IPS-NIHi11 (cell line): Measurements from ENCODE around the gene SECTM1.
"Not testable (repeated sequence)": the region's sequence is repeated elsewhere in the genome, so short reads cannot be mapped to it uniquely, and the experiment has no call there.

Experiments
- DNase-seq: peaks from one replicate; pipeline ENCODE4 v3.0.0; 2012; ENCODE audit warnings: mixed read lengths, low spot score

SECTM1 gene

DNA sequence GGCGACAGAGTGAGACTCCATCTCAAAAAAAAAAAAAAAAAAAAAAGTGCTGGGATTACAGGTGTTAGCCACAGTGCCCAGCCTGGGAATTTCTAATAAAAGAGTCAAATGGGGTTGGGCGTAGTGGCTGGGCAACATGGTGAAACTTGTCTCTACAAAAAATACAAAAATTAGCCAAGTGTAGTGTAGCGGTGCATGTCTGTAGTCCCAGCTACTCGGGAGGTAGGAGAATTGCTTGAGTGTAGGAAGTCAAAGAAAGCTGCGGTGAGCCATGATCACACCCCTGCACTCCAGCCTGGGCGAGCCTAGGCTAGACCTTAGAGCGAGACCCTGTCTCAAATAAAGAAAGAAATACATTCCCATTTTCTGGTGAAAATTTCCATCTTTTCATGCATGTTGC lies 35.6 kb upstream of the SECTM1 start:
- no peak for DNase-seq

DNA sequence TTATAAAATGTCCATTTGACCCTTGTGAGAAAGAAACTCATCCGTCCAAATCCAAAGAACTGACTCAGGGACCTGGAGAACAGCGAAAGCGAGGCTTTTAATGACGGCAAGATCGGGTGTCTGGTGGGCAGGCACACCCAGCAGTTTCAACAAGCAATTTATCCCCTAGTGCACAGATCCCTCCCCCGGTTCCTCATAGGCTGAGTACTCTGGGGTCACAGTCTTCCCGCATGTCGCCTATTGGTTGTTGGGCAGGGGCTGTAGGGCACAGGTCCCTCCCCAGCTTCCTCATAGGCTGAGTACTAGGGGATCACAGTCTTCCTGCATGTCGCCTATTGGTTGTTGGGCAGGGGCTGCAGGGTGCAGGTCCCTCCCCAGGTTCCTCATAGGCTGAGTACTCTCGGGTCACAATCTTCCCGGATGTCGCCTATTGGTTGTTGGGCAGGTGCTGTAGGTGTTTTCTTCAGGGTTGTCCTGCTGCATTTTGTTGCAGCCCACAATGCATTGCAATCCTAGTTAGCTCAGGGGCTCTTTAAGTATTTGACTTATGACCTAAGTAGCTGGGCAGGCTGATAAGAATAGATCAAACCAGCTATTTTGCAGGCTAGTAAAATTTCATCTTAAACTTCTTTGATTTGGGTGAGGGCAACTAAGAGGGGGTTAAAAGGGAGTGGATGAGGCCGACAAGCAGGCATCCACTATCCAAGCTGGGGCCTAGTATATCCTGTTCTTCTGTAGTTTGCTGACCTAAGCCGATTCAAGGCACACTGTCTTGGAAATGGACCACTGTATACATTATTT lies 34.4 kb upstream of the SECTM1 start:
- no peak for DNase-seq

DNA sequence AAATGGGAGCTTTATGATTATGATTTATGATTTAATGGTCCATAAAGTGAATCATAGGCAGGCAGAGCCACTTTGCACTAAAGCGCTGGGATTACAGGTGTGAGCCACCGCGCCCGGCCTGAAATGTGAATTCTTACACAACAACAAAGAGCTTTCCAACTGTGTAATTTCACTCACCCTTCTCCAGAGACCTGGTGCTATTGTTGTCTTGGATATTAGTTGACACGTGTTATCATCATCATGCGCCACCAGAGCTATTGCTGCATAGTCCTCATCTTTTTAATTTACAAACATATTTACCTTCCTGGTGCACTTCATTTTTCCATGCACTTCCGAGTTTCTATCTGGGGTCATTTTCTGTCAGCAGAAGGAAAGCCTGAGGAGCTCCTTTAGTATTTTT lies 33.2 kb upstream of the SECTM1 start:
- DNase-seq: no peak

DNA sequence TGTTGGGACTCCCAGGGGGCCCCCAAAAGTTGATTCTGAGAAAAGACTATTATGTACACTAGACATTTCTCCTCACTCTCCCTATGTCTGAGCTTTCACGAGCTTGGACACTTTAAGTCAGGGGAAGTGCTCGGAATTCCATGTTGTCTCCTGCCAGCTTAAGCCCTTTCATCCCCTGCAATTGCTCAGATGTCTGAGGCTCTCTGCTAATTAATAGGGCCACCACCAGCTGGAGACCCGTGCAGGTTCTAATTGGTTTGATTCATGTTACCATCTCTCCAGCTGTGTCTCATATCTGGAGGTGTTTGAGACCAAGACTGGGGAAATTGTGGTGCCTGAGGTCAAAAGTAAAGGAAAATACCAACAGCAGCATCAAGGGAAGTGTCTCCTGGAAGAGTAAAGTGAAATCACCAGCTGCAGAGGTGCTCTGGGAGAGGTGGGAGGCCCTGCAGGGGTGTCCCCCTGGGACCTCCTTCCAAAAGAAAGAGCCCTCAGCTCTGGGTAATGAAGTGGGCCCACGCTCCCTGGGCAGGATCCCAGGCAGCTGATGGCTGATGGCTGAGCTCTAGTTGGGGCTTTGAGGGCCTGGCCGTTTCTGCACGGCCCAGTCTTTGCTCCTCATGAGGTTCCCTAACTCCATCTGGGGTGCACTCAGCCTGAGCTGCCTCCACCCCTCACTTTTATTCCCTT lies 32.2 kb upstream of the SECTM1 start:
- DNase-seq: no peak

DNA sequence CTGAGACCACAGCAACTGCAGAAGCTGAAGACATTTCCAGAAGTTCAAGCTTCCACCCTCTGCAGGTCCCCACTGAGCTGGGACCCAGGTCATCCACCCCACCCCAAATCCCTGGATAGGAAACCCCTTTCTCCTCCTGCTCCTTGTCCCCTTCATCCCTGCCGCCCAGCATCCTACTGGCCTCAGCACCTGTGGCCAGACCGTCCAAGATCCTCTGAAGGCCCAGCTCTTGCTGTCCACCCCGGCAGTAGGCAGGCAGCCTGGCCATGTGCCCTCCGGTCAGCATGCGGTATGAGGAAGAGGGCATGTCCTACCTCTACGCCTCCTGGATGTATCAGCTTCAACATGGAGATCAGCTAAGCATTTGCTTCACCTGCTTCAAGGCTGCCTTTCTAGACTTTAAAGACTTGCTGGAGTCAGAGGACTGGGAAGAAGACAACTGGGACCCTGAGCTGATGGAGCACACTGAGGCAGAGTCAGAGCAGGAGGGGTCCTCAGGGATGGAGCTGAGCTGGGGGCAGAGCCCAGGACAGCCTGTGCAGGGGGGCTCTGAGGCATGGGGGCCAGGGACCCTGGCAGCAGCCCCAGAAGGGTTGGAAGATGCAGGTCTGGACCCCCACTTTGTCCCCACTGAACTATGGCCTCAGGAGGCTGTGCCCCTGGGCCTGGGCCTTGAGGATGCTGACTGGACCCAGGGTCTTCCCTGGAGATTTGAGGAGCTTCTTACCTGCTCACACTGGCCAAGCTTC lies 28.5 kb upstream of the SECTM1 start:
- no peak for DNase-seq

DNA sequence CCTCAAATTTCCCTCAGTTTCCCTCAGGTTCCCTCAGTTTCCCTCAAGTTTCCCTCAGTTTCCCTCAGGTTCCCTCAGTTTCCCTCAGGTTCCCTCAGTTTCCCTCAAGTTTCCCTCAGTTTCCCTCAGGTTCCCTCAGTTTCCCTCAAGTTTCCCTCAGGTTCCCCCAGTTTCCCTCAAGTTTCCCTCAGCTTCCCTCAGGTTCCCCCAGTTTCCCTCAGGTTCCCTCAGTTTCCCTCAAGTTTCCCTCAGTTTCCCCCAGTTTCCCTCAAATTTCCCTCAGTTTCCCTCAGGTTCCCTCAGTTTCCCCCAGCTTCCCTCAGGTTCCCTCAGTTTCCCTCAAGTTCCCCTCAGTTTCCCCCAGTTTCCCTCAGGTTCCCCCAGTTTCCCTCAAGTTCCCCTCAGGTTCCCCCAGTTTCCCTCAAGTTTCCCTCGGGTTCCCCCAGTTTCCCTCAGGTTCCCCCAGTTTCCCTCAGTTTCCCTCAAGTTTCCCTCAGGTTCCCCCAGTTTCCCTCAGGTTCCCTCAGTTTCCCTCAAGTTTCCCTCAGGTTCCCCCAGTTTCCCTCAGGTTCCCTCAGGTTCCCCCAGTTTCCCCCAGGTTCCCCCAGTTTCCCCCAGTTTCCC lies 26.0 kb upstream of the SECTM1 start:
- DNase-seq: not testable (repeated sequence)

DNA sequence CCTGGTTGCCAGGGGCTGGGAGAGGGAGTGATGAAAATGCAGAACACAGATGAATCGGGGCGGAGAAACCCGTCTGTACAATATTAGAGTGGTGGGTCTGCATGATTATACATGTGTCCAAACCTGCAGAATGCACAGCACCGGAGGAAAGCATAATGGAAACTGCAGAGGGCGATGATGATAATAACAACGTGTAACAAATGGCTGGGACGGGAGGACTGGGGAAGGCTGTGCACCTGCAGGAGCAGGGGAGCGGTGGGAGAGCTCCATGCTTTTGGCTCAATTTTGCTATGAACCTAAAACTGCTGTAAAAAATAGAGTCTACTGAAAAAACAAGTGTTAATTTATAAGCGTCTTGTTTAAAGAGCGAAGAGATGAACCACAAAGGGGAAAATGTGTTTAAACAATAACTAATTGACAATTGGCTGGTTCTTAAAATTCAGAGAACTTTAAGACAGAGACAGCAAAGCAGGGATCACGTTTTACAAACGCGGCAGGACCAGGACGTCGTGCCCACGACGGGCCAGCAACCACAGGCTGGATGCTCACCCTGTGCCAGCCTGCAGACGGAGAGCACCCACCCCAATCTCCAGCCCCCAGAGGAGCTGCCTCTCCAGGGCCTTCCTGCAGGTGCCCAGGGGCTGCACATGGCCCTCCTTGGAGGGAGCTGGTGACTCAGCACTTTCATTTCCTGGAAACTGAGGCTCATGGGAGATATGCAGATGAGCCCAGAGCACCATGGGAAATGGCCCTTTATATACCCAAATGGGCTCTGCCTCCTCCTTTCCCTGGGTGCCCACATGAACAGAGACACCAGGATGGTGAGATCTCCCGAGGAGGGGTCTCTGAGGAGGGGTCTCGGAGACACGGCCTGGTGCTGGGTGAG lies 25.1 kb upstream of the SECTM1 start, which contains the start of gene TEX19:
TEX19 (plus strand) TSS at position 783 of the 886 bp plus-strand sequence. CDS start 2,904 bp downstream, outside the sequence.
- DNase-seq: no peak

DNA sequence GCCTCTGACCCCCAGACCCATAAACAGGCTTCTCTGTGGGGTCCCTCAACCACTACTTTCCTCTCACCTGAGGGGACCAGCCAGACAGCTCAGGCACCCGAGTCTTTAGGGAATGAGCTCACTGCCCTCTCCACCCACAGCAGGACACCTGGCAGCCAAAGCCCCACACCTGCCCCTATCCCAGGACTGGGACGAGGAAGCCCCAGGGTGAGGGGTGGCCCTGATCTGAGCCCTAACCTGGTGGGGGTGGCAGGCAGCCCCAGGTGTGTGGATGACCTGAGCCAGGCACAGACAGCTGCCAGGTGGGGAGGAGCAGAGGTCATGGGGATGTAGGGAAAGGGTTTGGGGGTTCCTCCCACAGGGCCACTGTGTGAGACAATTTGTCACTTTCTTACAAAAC lies 23.8 kb upstream of the SECTM1 start:
- no peak for DNase-seq

DNA sequence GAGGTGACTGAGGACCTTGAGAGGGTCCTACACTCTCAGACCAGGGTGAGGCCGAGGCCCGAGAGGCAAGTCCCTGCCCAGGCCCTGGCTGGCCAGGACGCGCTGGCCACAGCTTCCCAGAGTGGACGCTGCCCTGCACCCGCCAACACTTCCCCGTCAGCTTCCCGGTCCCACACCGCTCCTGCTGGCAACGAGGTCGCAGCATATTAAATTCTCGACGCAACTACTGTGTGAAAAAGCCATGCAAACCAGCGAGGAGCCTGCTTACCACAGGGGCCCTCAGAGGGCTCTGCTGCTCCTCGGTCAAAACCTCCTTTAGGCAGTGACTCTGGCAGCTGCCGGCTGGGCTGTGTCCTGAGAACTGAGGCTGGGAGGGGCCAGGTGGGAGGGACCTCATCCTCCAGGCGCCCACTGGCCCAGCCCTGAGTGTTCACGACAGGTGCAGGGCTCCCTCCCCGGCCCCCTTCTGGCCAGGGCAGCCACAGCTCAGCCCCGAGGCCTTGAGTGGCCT lies 23.3 kb upstream of the SECTM1 start:
- peak; percentile 72 for DNase-seq

DNA sequence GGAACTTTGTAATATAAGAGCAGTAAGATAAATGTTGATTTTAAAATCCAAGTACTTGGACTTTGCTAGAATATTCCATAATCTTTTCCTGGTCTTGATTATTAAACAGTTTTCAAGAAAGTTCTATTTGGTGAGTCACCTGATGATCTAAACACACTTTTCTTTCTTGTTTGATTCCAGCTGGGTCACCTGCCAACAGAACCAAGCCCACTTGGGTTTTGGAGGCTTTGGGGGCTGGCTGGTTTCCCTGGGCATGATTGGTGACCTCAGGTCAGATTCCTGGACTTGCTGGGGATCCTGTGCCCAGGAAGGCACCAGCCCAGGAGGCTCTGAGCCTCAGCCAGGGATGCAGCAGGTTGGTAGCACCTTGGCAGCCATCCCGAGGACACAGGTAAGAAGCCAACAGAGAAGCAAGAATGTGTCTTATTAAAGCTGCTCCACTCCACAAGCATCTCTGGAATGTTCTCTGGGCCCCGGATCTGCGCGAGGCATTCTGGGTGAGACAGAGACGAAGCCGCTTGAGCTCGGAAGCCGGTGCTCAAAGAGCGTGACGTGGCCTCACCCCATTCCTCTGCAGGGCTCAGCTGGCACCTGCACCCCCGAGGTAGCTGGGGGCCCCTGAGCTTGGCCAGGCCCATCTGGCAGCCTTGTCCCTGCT lies 22.3 kb upstream of the SECTM1 start:
- no peak for DNase-seq

DNA sequence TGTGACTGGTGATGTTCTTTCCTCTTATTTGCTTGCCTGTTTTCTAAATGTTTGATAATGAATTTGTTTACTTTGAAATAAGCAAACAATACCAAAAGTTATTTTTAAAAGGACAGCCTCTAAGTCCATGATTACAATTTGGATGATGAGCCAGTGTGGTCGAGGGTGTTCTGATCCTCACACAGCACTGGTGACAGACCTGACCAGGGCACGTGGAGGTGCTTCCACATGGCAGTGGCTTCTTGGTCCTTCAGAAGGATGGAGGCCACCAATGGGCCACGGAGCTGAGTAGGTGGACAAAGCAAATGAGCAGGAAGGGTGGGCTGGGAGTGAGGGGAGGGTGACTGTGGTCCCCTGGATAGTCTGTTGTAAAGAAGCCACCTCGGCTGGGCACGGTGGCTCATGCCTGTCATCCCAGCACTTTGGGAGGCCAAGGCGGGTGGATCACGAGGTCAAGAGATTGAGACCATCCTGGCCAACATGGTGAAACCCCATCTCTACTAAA lies 21.3 kb upstream of the SECTM1 start:
- DNase-seq: no peak

DNA sequence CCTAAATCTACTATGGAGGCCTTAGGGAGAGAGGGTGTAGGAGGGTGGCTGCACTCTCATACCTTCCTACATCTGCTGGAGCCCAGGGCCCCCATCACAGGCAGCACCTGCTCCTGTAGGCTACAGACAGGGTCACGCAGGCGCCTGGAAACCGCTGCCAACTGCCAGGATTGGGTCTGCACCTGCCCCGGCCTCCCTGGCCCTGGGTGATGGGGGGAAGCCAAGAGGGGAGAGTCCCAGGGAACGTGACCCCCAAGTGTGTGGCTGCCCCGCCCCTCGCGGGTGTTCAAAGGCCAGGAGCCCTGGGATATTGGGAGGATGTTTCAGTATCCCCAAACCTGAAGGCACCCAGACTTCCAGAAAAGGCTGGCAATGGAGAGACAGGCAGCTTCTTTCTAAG lies 19.9 kb upstream of the SECTM1 start:
- DNase-seq: no peak

DNA sequence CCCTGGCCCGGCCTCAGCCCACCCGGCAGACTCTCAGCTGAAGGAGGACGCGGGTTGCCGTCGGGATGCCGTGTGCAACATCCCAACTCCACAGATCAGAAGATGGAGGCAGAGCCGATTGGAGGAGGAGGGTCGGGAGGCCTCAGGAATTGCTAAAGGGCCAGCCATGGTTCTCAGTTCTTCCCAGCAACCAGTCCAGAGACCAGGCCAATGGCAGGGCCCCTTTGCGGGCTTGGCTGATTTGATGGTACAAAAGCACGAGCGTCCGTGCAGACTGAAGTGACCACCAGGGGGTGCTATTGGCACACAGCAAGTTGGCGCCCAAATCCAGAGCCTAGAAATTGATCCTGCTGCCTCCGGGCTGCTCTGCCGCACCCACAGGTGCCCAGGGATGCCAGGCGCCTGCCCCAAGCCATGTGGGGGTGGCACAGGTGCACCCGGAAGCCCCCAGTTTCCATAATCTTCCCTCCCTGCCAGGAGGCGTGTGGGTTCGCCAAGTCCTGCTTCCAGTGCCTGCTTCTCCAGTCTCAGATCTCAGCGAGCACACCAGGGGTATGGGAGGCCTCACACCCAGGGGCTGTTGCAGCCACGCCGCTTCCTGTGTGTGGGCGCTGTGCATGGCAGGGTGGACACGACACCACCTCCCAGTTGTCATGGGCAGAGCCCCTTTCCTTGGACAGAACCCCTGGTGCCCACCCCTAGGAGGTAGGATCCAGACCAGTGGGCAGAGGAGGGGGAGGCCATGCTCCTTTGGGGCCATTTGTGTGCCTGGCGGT lies 18.3 kb upstream of the SECTM1 start:
- DNase-seq: peak; percentile 93

DNA sequence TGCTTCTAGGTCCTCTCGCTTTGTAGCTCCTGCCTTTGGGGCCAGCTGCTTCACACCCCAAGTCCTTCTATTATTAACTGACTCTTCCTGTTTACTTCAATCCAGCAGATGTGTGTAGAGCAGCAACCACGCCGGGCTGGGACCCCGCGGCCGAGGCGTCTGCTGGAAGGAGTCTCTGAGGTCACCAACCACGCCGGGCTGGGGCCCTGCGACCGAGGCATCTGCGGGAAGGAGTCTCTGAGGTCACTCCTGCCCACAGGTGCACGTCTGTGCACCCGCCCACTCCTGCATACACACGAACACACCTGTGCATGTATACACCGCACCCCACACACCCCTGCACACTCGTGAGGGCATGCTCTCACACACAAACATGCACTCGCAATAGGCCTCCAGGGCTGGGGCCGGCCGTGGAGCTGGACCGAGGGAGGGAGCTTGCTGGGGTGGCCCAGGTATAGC lies 17.7 kb upstream of the SECTM1 start:
- DNase-seq: no peak

DNA sequence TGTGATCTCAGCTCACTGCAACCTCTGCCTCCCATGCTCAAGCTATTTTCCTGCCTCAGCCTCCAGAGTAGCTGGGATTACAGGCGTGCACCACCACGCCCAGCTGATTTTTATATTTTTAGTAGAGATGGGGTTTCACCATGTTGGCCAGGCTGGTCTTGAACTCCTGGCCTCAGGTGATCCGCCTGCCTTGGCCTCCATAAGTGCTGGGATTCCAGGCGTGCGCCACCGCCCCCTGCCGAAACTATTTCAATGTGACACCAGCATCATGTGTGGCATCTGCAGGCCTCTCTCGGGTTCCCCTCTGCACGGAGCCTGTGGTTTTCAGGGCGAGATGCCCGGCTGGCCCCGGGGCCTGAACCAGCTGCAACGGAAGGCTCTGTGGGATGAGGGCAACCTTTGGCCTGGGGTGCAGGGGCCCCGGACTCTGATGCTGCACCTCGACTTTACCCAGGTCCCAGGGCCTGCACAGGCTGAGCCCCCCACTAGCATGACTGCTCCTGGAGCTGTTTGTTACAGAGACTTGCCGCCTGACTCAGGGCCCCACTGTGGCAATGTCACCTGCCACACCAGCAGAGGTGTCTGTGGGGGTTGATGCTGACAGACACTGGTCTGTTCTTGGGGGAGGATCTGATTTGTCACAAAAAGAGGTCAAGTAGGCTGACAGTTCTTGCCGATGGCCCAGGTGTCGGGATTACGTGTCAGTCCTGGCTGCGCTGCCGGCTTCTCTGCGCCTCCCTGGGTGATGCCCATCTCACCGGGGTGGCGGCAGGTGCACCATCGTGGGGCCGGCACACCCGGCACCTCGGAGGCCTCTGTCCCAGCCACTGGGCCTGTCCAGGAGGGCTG lies 16.8 kb upstream of the SECTM1 start:
- no peak for DNase-seq

DNA sequence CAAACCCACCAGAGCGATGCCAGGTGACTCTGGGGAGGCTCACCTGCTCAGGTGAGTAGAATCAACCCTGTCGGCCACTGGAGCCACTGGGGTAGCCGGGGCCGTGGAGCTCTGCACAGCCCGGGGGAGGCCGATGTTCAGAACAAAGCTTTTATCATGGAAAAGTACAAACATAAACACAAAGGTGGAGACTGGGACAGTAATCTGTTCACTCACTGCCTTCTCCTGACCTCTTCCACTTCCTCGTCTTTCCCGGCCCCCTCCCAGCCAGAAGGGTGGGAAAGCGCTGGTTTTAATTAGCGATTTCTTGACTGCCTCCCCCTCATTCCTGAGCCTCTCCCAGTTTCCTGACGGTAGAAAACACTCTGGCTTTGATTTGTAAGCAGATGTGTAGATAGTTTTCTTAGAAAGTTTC lies 15.7 kb upstream of the SECTM1 start:
- DNase-seq: no peak

DNA sequence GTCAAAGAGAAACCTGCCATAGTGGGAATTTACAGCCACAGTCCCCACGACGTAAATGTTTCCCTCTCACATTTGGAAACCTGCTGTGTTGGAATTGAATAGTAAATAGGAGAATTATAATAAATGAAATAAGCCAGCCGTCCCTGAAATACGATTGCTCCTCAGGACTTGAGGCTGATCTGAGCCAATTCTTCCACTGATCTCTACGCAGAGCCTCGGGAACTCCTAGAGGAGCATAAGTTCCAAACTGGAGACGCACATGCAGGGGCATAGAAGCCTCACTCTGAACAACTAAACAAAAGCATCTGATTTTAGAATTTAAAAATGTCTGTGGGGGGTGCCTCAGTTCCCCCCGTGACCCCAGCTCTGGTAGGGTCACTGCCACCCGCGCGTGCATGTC lies 15.3 kb upstream of the SECTM1 start:
- no peak for DNase-seq

DNA sequence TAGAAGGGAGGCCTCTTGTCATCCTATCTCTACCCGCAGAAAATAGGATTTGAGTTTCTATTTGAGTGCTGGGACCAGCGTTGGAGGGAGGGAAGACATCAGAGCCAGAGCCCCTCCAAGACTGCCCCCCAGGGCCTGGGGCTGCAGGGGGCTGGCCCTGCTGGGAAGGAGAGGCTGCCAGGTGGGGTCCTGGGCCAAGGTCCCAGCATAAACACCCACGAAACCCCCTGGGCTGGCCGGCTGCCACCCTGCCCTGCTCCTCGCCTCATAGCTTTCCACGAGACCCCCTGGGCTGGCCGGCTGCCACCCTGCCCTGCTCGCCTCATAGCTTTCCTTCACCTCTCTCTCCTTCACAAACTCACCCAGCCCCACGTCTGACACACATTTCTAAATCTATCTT lies 14.9 kb upstream of the SECTM1 start:
- no peak for DNase-seq
